Ovary (tissue), 9 donors: Measurements from ENCODE around the gene TEX48. TPM values are rescaled to one million over a fixed set of nuclear protein-coding genes. Genes with fewer than 3 reads are reported as not detected.

Experiments used
- DNase-seq, 5 donors: peaks; one replicate each; pipeline ENCODE4 v3.0.0-alpha.2; 2019 to 2020
- H3K27ac ChIP-seq, 2 donors: fragments of 200-600 bp; one replicate each; pipeline versions ENCODE4 v1.5.1 to v1.8.0; 2019 to 2022
- H3K27me3 ChIP-seq: fragments of 200-600 bp; one replicate; pipeline ENCODE4 v1.8.0; 2022
- H3K36me3 ChIP-seq: fragments of 200-600 bp; sonication (generic); one replicate; pipeline ENCODE4 v1.5.1; 2019
- H3K4me1 ChIP-seq: one replicate; pipeline ENCODE4 v1.8.1; 2013; ENCODE audit warnings: mild to moderate bottlenecking, moderate library complexity; ENCODE audit not compliant: insufficient read depth
- H3K4me3 ChIP-seq: fragments of 200-600 bp; sonication (generic); one replicate; pipeline ENCODE4 v1.5.1; 2017
- H3K9me3 ChIP-seq, 2 donors: fragments of 200-600 bp in 1 of 2; sonication (generic) in 1 of 2; one replicate each; pipeline versions ENCODE4 v1.5.1 to v1.8.1; 2013 to 2019; ENCODE audit warnings: mild to moderate bottlenecking in 1 of 2, moderate library complexity in 1 of 2
- CTCF ChIP-seq, 3 donors: fragments of 450-650 bp in 2 of 3; fragments of 200-600 bp in 1 of 3; IDR thresholded peaks; one replicate each; pipeline versions ENCODE4 v1.5.1 to v1.8.0; 2016 to 2022; ENCODE audit warnings: antibody characterized with exemption in 3 of 3, mild to moderate bottlenecking in 1 of 3
- EP300 ChIP-seq: sonication (generic); formaldehyde crosslinking; IDR thresholded peaks from one replicate; pipeline ENCODE4 v1.6.1; 2017; ENCODE audit warnings: antibody characterized with exemption
- POLR2A ChIP-seq: fragments of 450-650 bp; IDR thresholded peaks from one replicate; pipeline ENCODE4 v1.6.1; 2017; ENCODE audit warnings: antibody characterized with exemption, mild to moderate bottlenecking, moderate library complexity
- WGBS, 3 donors: extraction: QIAGEN DNeasy Blood & Tissue Kit in 1 of 3; methylation state at CpG; one replicate each; pipeline versions ENCODE4 v1.1.5 to v1.1.7; 2013 to 2017; 5-methylcytosine and 5-hydroxymethylcytosine counted together
- intact Hi-C, 4 donors: fragments of 100-400 bp; cut with DNase I; formaldehyde crosslinking; loops; one replicate each; pipeline versions ENCODE4 v1.11.0 to v1.15.1; 2022 to 2023
- polyA plus RNA-seq, 2 donors: library from polyadenylated mRNA; stranded (reverse); fragments of 200-250 nt in 1 of 2; fragments of 350-450 nt in 1 of 2; fragmentation: Illumina TruSeq in 1 of 2; extraction: RNeasy Lipid Tissue Mini Kit (QIAGEN cat#74804) in 1 of 2; gene quantifications; one replicate each; pipeline ENCODE4 v1.2.3, GENCODE V29; 2013 to 2014
- total RNA-seq, 7 donors: library from RNA; depleted of rRNA in 2 of 7; stranded (reverse); fragments of >200 nt in 2 of 7; fragmentation: NEBNext Ultra II Directional in 3 of 7; extraction: Animal tissue kit (Norgen Biotek cat#: 25700) in 3 of 7; gene quantifications; one replicate each; pipeline versions ENCODE4 v1.1.0 to v1.2.4, GENCODE V29; 2016 to 2023
- donor health status: DM: no; HTN: no; CAD: no; lungs with moderate emphysema.
- donor health status: DM: no; HTN: no; CAD: no.
- donor health status: Bipolar disorder and iron deficiency.
- donor health status: DM: yes; HTN: yes; CAD: no.
- donor health status: DM: no; HTN: no; CAD: no.
- donor health status: DM: yes; HTN: yes; CAD: no.

The TEX48 gene
- total and polyA plus RNA-seq, 9 donors = not detected

GRCh38 chr9:114684036-114684435, 2.0 kb upstream of the TEX48 start:
- Histone ChIP-seq H3K4me3 (no peak overlapping the region), H3K36me3 (no peaks in the 10 kb centered on the region), H3K27me3 (no peaks in the 10 kb centered on the region), H3K27ac (no peak overlapping the region), H3K9me3 (no peaks in the 10 kb centered on the region), H3K4me1 (no peaks in the 10 kb centered on the region)
- WGBS, 3 donors = 69 to 76% (median 75%) methylated on average over 6 of the region's 6 CpGs
- DNase-seq = no peak
- TF ChIP-seq EP300 (no peak), CTCF (IDR thresholded peaks at IDR 0.05) (no peak), POLR2A (no peak)
- intact Hi-C loops = no loop called here

DNA sequence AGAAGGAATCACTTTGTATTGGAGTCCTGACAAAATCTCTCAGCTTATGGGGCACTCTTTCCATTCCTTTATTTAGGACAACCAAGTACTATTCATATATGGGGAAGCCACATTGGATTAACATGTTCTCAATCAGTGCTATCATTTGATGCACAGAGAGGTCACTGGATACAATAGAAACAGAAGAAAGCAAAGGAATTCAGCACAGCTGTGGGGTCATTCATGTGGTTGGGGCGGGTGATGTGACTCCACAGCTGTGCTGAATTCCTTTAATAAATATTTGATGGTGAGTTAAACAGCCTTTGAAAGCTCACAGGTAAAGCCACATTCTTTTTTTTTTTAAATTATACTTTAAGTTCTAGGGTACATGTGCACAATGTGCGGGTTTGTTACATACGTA, 854 bp upstream of the TEX48 start:
- Histone ChIP-seq H3K36me3 (no peaks in the 10 kb centered on the region), H3K27me3 (no peaks in the 10 kb centered on the region), H3K4me1 (no peaks in the 10 kb centered on the region), H3K4me3 (no peak overlapping the region), H3K9me3 (no peaks in the 10 kb centered on the region), H3K27ac (no peak overlapping the region)
- intact Hi-C loops = no loop called here
- DNase-seq = no peak
- TF ChIP-seq POLR2A = no peak
- TF ChIP-seq CTCF (IDR thresholded peaks at IDR 0.05) = no peak
- no peak for TF ChIP-seq EP300
- 77 to 86% (median 79%) methylated on average over 3 of the region's 3 CpGs for WGBS, 3 donors

DNA sequence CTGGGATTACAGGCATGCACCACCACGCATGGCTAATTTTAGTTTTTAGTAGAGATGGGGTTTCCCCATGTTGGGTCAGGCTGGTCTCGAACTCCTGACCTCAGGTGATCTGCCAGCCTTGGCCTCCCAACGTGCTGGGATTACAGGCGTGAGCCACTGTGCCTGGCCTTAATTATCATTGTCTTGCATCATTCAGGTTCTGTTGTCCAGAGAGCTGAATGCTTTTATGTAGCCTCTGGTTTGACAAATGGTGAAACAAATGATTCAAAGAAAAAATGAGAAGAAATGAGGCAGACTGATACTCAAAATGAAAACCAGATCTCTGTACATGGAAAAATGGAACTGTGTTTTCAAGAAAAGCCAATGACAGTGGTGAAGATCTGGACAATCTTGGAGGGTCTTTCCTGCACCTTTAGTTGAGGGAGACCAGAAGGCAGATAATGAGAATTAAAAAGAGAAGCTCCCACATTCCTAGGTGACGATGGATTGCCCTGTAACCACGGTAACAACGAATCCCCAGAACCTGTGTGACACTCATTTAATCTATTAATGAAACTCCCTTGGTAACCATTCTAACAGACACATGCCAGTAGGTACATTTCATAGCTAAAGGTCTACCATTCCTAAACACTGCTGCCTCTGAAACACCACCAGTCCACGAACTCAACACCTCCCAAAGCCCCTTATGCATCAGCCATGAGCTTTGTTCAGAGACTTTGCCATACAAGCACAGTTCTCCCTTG, 1.6 kb downstream of the TEX48 start:
- 67 to 69% (median 67%) methylated on average over 8 of the region's 8 CpGs for WGBS, 3 donors
- Histone ChIP-seq H3K9me3 (no peaks in the 10 kb centered on the region), H3K4me1 (no peaks in the 10 kb centered on the region), H3K4me3 (no peak overlapping the region), H3K27me3 (no peaks in the 10 kb centered on the region), H3K36me3 (no peaks in the 10 kb centered on the region), H3K27ac (no peak overlapping the region)
- intact Hi-C loops = no loop called here
- no peak for DNase-seq
- TF ChIP-seq POLR2A = no peak
- TF ChIP-seq CTCF (IDR thresholded peaks at IDR 0.05) = no peak
- no peak for TF ChIP-seq EP300

- Histone ChIP-seq H3K9me3 (no peaks in the 10 kb centered on the region), H3K27me3 (no peaks in the 10 kb centered on the region), H3K36me3 (no peaks in the 10 kb centered on the region), H3K4me1 (no peaks in the 10 kb centered on the region), H3K4me3 (no peak overlapping the region), H3K27ac (no peak overlapping the region)
- DNase-seq = no peak
- intact Hi-C loops = no loop called here
- no peak for TF ChIP-seq CTCF (IDR thresholded peaks at IDR 0.05)
- TF ChIP-seq EP300 = no peak
- TF ChIP-seq POLR2A = no peak
Observed at GRCh38 chr9:114678795-114679194, 3.2 kb downstream of the TEX48 start.
